ENCODE measurements around the gene NDUFA13.
A peak's percentile ranks its signal among the peaks of the same experiment; 100 is the strongest.

The NDUFA13 gene

DNA sequence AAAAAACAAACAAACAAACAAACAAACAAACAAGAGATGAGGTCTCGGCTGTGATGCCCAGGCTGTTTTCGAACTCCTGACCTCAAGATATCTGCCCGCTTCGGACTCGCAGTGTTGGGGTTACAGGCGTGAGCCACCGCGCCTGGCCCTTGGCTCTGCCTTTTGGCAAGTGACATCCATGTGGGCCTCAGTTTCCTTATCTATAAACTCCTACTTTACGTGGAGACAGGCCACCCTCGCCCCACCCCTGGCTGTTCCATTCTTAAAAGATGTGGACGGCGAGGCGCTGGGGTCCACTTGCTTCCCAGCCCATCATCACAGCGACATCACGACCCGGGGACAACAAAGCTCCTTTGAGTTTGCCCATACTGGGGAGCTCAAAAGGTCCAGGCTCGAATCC lies 2.3 kb upstream of the NDUFA13 start:
- no peak for DNase-seq

DNA sequence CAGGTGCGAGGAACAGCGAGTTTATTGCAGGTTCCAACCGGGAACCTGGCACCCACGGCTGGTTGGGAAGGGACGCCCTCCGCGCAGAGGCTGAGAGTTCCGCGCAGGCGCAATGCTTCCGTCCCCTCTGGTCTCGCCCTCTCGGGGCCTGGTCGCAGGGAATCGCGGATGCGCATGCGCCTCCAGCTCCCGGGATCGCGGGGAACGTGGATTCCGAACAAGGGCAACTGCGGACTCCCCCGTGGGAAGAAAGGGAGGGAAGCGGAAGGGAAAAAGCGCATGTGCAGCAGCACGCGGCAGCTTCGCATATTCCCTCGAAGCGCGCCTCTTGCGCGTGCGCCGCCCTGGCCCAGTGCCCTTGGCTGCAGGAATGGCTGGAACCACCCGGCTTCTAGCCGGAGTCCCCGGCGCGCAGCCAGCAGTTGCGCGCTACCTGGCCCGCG lies 1.8 kb upstream of the NDUFA13 start:
- no peak for DNase-seq

DNA sequence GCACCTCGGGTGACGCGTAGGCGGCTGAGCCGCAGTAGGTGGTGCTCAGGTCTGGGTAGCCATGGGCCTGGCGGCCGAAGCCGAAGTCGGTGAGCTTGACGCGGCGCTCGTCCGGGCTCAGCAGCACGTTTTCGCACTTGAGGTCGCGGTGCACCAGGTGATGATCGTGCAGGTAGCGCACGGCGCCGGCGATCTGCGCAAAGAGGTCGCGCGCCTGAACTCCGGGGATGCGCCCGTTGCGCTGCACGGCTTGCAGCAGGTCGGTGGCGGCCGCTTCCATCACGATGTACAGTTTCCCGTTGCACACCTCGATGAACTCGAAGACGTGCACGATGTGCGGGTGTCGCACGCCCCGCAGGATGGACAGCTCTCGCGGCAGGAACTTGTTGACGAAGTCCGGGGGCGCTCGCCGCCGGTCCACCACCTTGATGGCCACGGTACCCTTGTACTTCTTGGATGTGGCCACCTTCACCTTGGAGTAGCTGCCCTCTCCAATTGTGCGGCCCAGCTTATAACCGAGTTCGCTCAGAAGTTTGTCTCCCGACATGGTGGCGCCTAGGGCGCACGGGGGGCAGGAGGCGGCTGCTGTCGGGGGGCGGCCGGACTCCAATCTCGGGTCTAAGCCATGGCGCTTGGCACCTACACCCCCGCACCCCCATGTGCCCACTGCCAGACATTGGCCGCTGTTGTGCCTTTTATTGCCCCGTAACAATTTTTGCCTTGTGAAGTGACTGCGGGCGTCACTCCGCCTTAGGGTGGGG lies 964 bp upstream of the NDUFA13 start, which contains the start of gene TSSK6:
Gene TSSK6, minus strand, starts transcription at position 668 of the 761 bp plus-strand sequence. Its CDS starts 121 bp downstream, at position 547.
- no peak for DNase-seq

- no peak for DNase-seq
These were observed 1.2 kb downstream of the NDUFA13 start for GRCh38 chr19:19517235-19517619.

- no peak for DNase-seq
These were observed 5.0 kb downstream of the NDUFA13 start for GRCh38 chr19:19520989-19521388.

DNA sequence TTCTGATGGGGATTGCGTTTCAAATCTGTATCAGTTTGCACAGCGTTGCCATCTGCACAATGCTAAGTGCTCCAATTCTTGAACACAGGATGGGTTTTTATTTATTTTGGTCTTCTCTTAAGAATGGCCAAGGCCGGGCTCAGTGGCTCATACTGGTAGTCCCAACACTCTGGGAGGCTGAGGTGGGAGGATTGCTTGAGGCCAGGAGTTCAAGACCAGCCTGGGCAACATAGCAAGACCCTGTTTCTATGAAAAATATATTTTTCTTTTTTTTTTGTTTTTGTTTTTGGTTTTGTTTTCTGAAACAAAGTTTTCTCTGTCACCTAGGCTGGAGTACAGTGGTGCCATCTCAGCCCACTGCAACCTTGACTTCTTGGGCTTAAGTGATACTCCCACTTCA lies 7.2 kb downstream of the NDUFA13 start:
- DNase-seq: no peak

- no peak for DNase-seq
These were observed 8.0 kb downstream of the NDUFA13 start for GRCh38 chr19:19524053-19524452.

GRCh38 chr19:19525611-19526380 lies 9.8 kb downstream of the NDUFA13 start:
- DNase-seq: no peak

GRCh38 chr19:19526581-19527370 lies 10.8 kb downstream of the NDUFA13 start:
- no peak for DNase-seq

GRCh38 chr19:19527371-19527656 lies 11.3 kb downstream of the NDUFA13 start:
- DNase-seq: no peak

DNA sequence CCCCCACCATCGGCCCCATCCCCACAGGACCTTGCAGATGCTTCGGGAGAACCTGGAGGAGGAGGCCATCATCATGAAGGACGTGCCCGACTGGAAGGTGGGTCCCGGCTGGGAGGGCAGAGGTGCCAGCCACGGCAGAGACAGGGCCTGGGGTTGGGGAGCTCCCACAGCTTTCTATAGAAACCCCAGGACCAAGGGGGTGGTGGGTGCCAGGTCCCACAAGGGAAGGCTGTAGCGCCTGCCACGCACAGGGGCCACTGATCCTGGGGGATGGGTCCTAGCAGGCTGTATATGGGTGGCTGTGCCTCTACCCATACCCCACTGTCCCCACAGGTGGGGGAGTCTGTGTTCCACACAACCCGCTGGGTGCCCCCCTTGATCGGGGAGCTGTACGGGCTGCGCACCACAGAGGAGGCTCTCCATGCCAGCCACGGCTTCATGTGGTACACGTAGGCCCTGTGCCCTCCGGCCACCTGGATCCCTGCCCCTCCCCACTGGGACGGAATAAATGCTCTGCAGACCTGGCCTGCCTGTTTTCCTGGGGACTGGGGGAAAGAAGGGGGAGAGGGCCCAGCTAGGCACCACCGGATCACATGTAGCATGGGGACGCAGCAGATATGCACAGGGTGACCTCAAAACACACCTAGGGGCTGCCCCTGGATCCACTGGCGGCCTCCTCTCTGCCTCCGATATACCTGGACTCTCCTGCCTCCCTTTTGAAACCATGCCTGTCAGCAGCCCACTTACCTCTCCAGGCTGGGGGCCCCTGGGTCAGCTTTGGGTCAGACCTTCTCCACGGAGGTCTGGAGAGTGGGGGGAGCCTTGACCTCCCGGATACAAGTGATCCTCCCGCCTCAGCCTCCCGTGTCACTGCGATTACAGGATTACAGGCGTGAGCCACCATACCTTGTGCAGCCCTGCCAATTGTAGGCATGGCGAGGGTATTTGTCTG lies 11.9 kb downstream of the NDUFA13 start:
- no peak for DNase-seq

DNA sequence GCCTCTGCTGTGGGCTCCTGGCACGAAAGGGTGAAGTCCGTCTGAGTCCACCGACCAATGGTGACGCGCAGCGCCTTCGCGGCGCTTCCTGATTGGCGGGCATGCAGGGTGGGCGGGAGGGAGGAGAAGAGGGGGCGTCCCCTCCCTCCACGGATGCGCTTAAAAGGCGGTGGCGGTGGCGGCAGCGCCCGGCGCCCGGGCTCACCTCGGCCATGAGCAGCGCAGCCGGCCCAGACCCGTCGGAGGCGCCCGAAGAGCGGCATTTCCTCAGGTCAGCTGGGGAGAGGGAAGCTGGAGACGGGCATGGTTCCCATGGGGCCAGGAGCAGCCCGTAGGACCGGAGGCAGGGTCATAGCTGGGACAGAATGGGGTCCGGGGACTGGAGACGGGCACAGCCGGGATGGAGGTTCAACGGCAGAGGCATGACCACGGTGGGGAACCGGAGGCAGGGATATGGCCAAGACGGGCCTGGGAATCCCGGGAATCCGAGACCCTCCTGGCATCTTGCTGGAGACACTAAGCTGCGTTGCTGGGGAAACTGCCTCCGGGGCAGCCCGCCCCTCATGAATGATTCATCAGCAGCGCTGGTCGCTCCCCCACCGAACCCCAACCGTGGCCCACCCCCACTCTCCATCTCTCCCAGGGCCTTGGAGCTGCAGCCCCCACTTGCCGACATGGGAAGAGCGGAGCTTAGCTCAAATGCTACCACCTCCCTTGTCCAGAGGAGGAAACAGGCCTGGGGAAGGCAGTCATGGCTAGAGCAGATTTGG lies 12.9 kb downstream of the NDUFA13 start, which contains the start of gene YJEFN3:
Gene YJEFN3, plus strand, starts transcription at position 191 of the 770 bp plus-strand sequence. Its CDS starts 22 bp downstream, at position 213.
- DNase-seq: no peak

DNA sequence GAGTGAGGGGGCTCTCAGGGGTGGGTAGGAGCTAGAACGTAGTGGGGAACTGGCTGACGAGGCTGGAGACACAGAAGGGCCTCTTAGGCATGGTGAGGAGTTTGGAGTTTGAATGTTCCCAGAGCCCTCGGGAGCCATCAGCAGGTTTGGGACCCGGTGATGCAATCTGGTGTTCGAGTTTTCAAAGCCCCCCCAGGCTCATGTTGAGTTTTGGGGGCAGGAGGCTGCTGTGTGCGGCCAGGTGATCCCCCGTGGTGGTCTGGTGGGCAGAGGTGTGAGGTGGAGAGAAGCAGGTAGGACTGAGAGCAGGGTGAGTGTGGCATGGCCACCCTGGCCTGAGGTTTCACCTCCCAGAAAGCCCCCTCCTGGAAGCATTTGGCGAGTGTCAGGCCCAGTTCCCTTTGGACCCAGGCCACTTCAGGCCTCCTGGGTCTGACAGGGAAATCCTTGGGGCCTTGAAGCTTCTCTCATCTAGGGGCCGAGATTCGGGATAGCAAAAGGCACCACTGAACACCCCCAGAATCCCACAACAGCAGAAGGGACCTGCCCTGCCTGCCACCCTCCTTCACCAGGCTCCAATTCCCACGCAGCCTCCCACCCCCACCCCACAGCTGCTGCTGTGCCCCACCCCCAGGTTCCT lies 13.9 kb downstream of the NDUFA13 start:
- DNase-seq: no peak

DNA sequence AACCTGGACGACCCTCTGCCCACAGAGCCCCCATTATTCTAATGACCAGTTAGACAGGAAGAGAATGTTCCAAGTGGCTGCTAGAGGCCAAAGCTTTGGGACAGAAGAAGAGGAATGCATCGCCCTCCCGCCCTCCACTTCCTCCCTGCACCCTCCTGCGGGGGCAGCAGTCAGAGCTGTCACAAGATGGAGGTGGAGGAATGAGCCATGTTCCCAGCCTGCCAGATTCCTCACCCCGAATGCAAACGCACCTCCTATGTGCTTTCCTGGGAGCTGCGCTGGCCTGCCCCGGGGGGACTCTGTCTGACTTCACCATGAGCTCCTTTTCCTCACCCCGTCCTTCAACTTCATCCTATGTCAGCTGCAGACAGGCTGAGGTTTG lies 14.4 kb downstream of the NDUFA13 start:
- no peak for DNase-seq

DNA sequence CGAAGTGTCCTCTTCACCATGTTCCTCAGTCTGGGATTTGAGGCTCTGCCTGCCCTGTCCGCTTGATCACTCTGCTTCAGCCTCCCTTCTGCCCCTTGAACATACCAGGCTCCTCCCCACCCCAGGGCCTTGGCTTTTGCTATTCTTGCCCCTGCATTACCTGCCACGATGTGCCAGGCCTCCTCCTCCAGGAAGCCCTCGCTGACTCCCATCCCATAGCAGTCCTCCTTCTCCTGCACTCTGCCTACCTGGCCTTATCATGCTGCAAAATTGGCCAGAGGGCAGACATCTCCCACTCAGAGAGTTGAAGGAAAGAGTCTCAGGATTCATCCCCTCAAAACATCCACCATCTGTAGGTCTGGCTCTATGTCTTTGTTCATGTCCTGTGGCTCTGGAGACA lies 14.9 kb downstream of the NDUFA13 start:
- no peak for DNase-seq

GRCh38 chr19:19531951-19532805 lies 16.2 kb downstream of the NDUFA13 start:
- peak; percentile 76 for DNase-seq

GRCh38 chr19:19532806-19533701 lies 17.0 kb downstream of the NDUFA13 start:
- DNase-seq: no peak

DNA sequence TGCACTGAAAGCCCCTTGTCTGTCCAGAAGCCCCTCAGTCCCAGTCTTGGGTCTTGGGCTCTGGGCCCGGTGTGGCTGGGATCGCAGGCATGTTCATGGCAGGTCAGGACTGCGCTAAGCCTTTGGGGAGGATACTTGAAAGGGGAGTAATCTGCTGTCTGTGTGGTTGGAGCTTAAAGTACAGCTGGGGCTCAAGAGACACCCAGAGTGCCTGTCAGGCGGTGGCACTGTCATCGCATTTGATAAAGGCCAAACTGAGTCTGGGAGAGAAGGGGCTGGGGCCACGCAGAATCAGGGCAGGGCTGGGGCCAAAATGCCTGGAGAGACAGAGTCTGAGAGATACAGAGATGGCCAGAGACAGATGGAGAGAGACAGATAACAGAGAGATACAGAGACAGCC lies 17.8 kb downstream of the NDUFA13 start:
- DNase-seq: no peak
